Stomach (tissue), 9 donors: Measurements from ENCODE around the gene SCD5. TPM values are rescaled to one million over a fixed set of nuclear protein-coding genes. Genes with fewer than 3 reads are reported as not detected.

ENCODE experiments used
- DNase-seq, 2 donors: peaks; one replicate each; pipeline versions ENCODE4 v3.0.0 to v3.0.0-alpha.2; 2013 to 2019
- H3K27ac ChIP-seq, 5 donors: fragments of 200-600 bp in 4 of 5; sonication (generic) in 4 of 5; one replicate each; pipeline ENCODE4 v1.5.1; 2013 to 2019; ENCODE audit warnings: mild to moderate bottlenecking in 1 of 5, moderate library complexity in 1 of 5
- H3K27me3 ChIP-seq, 3 donors: fragments of 200-600 bp; sonication (generic); one replicate each; pipeline ENCODE4 v1.5.1; 2017 to 2019; ENCODE audit warnings: mixed run types in 1 of 3
- H3K36me3 ChIP-seq, 4 donors: fragments of 200-600 bp; sonication (generic); 1 replicate in 3 of 4; 2 replicates in 1 of 4; pipeline ENCODE4 v1.5.1; 2016 to 2019
- H3K4me1 ChIP-seq, 4 donors: fragments of 200-600 bp; sonication (generic); one replicate each; pipeline ENCODE4 v1.5.1; 2016 to 2019
- H3K4me3 ChIP-seq, 4 donors: fragments of 200-600 bp; sonication (generic) in 3 of 4; one replicate each; pipeline ENCODE4 v1.5.1; 2016 to 2019; ENCODE audit warnings: mild to moderate bottlenecking in 1 of 4
- H3K9me3 ChIP-seq, 4 donors: fragments of 200-600 bp; sonication (generic); one replicate each; pipeline ENCODE4 v1.5.1; 2016 to 2019
- CTCF ChIP-seq, 7 experiments: fragments of 450-650 bp in 4 of 7; fragments of 200-600 bp in 3 of 7; sonication (generic) in 3 of 7; IDR thresholded peaks; one replicate each; pipeline ENCODE4 v1.5.1; 2016 to 2019; ENCODE audit warnings: antibody characterized with exemption in 7 of 7, control low read depth in 2 of 7, mild to moderate bottlenecking in 1 of 7
- EP300 ChIP-seq: sonication (generic); formaldehyde crosslinking; IDR thresholded peaks from one replicate; pipeline ENCODE4 v1.6.1; 2017; ENCODE audit warnings: antibody characterized with exemption
- POLR2A ChIP-seq, 4 donors: fragments of 450-650 bp; IDR thresholded peaks; one replicate each; pipeline ENCODE4 v1.6.1; 2016; ENCODE audit warnings: antibody characterized with exemption in 4 of 4, control low read depth in 2 of 4, mild to moderate bottlenecking in 1 of 4, moderate library complexity in 1 of 4
- POLR2AphosphoS5 ChIP-seq, 3 donors: sonication (generic); formaldehyde crosslinking; IDR thresholded peaks; one replicate each; pipeline ENCODE4 v1.6.1; 2016; ENCODE audit warnings: antibody characterized with exemption in 3 of 3
- WGBS, 5 donors: extraction: QIAGEN DNeasy Blood & Tissue Kit in 3 of 5; methylation state at CpG; one replicate each; pipeline versions ENCODE4 v1.1.5 to v1.1.7; 2013 to 2018; 5-methylcytosine and 5-hydroxymethylcytosine counted together
- intact Hi-C: fragments of 100-400 bp; cut with DNase I; formaldehyde crosslinking; loops from one replicate; pipeline ENCODE4 v1.15.1; 2023; ENCODE audit warnings: low total_unique reads
- polyA plus RNA-seq, 3 donors: library from polyadenylated mRNA; stranded (reverse); fragments of 200-250 nt; gene quantifications; one replicate each; pipeline ENCODE4 v1.2.3, GENCODE V29; 2013
- total RNA-seq, 5 donors: library from RNA; depleted of rRNA; stranded (reverse); fragments of >200 nt; gene quantifications; one replicate each; pipeline versions ENCODE4 v1.1.0 to v1.2.3, GENCODE V29; 2014 to 2016
- donor health status: healthy with polysubstance abuse.
- donor health status: Bipolar disorder and iron deficiency.
- donor health status: healthy.

The SCD5 gene
- total and polyA plus RNA-seq, 8 donors, result 0.58 to 35.9 (median 9.9) TPM

DNA sequence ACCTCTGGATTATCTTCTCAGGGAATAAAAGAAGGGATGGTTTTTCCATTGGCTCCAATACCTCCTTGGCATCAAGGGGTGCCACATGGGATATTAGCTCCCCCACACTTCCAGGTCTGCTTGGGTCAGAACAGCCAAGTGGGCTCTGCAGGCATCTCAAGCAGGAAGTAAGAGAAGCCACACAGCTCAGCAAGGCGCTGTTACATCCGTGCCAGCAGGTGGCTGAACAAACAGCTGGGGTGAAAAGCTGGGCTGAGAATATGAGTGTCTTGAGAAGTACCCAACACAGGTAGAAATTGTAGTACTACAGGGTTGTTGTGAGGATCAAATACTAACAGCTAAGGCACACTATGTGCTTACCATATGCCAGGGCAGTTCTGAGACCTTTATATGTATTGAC is 160.1 kb downstream of the SCD5 start:
- no peaks in the 10 kb centered on the region for H3K27me3 ChIP-seq
- H3K4me1 ChIP-seq, result peaks cover 0 to 3% (median 0%) of the 10 kb centered on the region in 4 donors
- no peak for DNase-seq
- TF ChIP-seq POLR2AphosphoS5 (IDR thresholded peaks at IDR 0.05) (no peak), EP300 (no peak), POLR2A (IDR thresholded peaks at IDR 0.05) (no peak)
- no peak overlapping the region for H3K27ac ChIP-seq
- intact Hi-C loops, result no loop called here
- no peak overlapping the region for H3K4me3 ChIP-seq
- H3K36me3 ChIP-seq, result peaks cover 0 to 16% (median 5%) of the 10 kb centered on the region in 4 donors
- 50 to 70% (median 63%) methylated on average over 2 of the region's 2 CpGs for WGBS, 5 donors
- H3K9me3 ChIP-seq, result no peaks in the 10 kb centered on the region

DNA sequence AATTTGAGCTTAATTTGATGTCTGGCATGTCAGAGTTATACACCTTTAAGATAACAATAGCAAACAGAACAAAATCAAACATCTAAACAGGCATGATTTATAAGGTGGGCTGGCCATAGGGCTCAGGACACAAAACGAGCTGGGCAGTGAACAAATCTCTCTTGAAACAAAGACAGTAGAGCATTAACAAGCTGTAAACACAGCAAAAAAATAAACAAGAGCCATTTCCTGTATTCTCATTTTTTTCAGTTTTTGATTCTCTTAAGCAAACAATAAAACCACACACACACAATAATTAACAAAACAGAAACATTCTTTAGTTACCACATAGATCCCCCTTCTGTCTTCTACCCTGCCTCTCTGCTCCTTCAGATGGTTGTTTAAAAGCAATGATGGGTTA is 168.5 kb downstream of the SCD5 start:
- Histone ChIP-seq H3K4me3 (no peak overlapping the region), H3K27me3 (no peaks in the 10 kb centered on the region), H3K4me1 (no peaks in the 10 kb centered on the region), H3K27ac (no peak overlapping the region), H3K9me3 (no peaks in the 10 kb centered on the region), H3K36me3 (peaks cover 0 to 15% (median 0%) of the 10 kb centered on the region in 4 donors)
- DNase-seq, result no peak
- intact Hi-C loops, result no loop called here
- 8 to 44% (median 20%) methylated on average over 1 of the region's 1 CpG for WGBS, 5 donors
- TF ChIP-seq POLR2AphosphoS5 (IDR thresholded peaks at IDR 0.05) (no peak), EP300 (no peak), POLR2A (IDR thresholded peaks at IDR 0.05) (no peak), CTCF (IDR thresholded peaks at IDR 0.05) (no peak)

- 60 to 80% (median 64%) methylated on average over 2 of the region's 2 CpGs for WGBS, 5 donors
- intact Hi-C loops, result no loop called here
- TF ChIP-seq CTCF (IDR thresholded peaks at IDR 0.05), result no peak
- no peak for TF ChIP-seq POLR2A (IDR thresholded peaks at IDR 0.05)
- no peak for TF ChIP-seq POLR2AphosphoS5 (IDR thresholded peaks at IDR 0.05)
- no peak for TF ChIP-seq EP300
- Histone ChIP-seq H3K27ac (no peak overlapping the region), H3K4me3 (no peak overlapping the region), H3K27me3 (no peaks in the 10 kb centered on the region), H3K4me1 (no peaks in the 10 kb centered on the region), H3K9me3 (no peaks in the 10 kb centered on the region), H3K36me3 (peaks cover 0 to 9% (median 0%) of the 10 kb centered on the region in 4 donors)
- DNase-seq, result no peak
Observed at GRCh38 chr4:82629238-82630000, 169.2 kb downstream of the SCD5 start.

DNA sequence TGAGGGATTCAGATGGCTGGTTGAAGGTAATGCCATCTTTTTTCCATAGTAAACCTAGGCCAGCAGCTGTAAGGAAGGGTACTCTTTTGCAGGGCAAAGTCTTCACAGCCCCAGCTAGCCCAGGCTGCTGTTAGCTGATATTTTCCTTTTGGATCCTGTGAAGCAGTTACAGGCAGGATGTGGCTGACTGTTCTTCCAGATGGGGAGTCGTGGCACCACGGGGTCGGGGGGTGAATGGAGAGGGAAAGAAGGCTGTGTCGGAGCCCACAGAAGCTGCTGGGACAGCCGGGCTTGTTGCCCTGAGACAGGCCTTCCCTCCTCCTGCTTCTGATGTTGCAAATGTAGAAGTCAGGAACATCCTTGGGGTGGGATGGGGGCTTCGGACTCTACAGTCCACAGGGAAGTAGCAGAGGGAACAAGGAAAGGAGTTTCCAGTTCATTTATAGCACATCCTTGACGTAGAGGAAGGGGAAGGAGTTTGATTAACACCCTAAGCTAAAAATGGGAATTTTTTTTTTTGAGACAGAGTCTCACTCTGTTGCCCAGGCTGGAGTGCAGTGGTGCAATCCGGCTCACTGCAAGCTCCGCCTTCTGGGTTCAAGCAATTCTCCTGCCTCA is 172.2 kb downstream of the SCD5 start:
- DNase-seq, result no peak
- no peaks in the 10 kb centered on the region for H3K4me1 ChIP-seq
- TF ChIP-seq POLR2AphosphoS5 (IDR thresholded peaks at IDR 0.05), result no peak
- TF ChIP-seq CTCF (IDR thresholded peaks at IDR 0.05), result no peak
- no peak for TF ChIP-seq POLR2A (IDR thresholded peaks at IDR 0.05)
- TF ChIP-seq EP300, result no peak
- WGBS, 5 donors, result 71 to 83% (median 76%) methylated on average over 9 of the region's 9 CpGs
- no peaks in the 10 kb centered on the region for H3K9me3 ChIP-seq
- H3K36me3 ChIP-seq, result peaks cover 0 to 5% (median 0%) of the 10 kb centered on the region in 4 donors
- no peak overlapping the region for H3K4me3 ChIP-seq
- intact Hi-C loops, result no loop called here
- H3K27ac ChIP-seq, result no peak overlapping the region
- no peaks in the 10 kb centered on the region for H3K27me3 ChIP-seq

- TF ChIP-seq POLR2AphosphoS5 (IDR thresholded peaks at IDR 0.05) (no peak), POLR2A (IDR thresholded peaks at IDR 0.05) (no peak), CTCF (IDR thresholded peaks at IDR 0.05) (no peak)
- H3K27ac ChIP-seq, result no peak overlapping the region
- H3K4me3 ChIP-seq, result no peak overlapping the region
- H3K36me3 ChIP-seq, result peaks cover 0 to 5% (median 0%) of the 10 kb centered on the region in 4 donors
- no peak for DNase-seq
- no peaks in the 10 kb centered on the region for H3K9me3 ChIP-seq
- intact Hi-C loops, result no loop called here
- 62 to 92% (median 88%) methylated on average over 4 of the region's 4 CpGs for WGBS, 5 donors
- H3K4me1 ChIP-seq, result no peaks in the 10 kb centered on the region
- H3K27me3 ChIP-seq, result no peaks in the 10 kb centered on the region
Observed at GRCh38 chr4:82624819-82625218, 173.8 kb downstream of the SCD5 start.
